Islet of Langerhans (tissue), 1 donor: ENCODE measurements around the gene VPS13A.

Experiments used
- FAIRE-seq: peaks from one replicate; lab custom pipeline; 2011; peaks lifted over from hg19 to GRCh38; lab: Jason Lieb, UNC

Gene VPS13A

GRCh38 chr9:77177143-77177893 is at the start of gene VPS13A:
Gene VPS13A, plus strand, starts transcription at chr9:77177534. Its CDS starts 171 bp downstream, at chr9:77177705.
- FAIRE-seq: no peak

GRCh38 chr9:77128125-77128789 is 49.1 kb upstream of the VPS13A start:
- no peak for FAIRE-seq

- no peak for FAIRE-seq
Observed at GRCh38 chr9:77131399-77131798, 45.9 kb upstream of the VPS13A start.

- FAIRE-seq: no peak
Observed at GRCh38 chr9:77133011-77133410, 44.3 kb upstream of the VPS13A start.

GRCh38 chr9:77142366-77142765 is 35.0 kb upstream of the VPS13A start:
- no peak for FAIRE-seq

- FAIRE-seq: no peak
Observed at GRCh38 chr9:77149879-77150278, 27.5 kb upstream of the VPS13A start.

- no peak for FAIRE-seq
Observed at GRCh38 chr9:77152289-77152688, 25.0 kb upstream of the VPS13A start.

GRCh38 chr9:77156646-77157371 is 20.5 kb upstream of the VPS13A start:
- FAIRE-seq: no peak

GRCh38 chr9:77158772-77159513 is 18.4 kb upstream of the VPS13A start:
- FAIRE-seq: no peak

GRCh38 chr9:77161191-77161590 is 16.1 kb upstream of the VPS13A start:
- no peak for FAIRE-seq

- FAIRE-seq: no peak
Observed at GRCh38 chr9:77161966-77162365, 15.4 kb upstream of the VPS13A start.

GRCh38 chr9:77162366-77162765 is 15.0 kb upstream of the VPS13A start:
- no peak for FAIRE-seq

GRCh38 chr9:77163884-77164283 is 13.4 kb upstream of the VPS13A start:
- no peak for FAIRE-seq

- no peak for FAIRE-seq
Observed at GRCh38 chr9:77166193-77166592, 11.1 kb upstream of the VPS13A start.

GRCh38 chr9:77170991-77171699 is 6.2 kb upstream of the VPS13A start:
- FAIRE-seq: no peak

GRCh38 chr9:77175151-77175550 is 2.2 kb upstream of the VPS13A start:
- FAIRE-seq: no peak

- no peak for FAIRE-seq
Observed at GRCh38 chr9:77176106-77176505, 1.2 kb upstream of the VPS13A start.

GRCh38 chr9:77176686-77177142 is 620 bp upstream of the VPS13A start:
- FAIRE-seq: no peak

- no peak for FAIRE-seq
Observed at GRCh38 chr9:77177894-77178794, 810 bp downstream of the VPS13A start.

GRCh38 chr9:77180056-77180455 is 2.7 kb downstream of the VPS13A start:
- FAIRE-seq: no peak

- FAIRE-seq: peak; percentile 38
Observed at GRCh38 chr9:77183581-77183980, 6.2 kb downstream of the VPS13A start.
